ENCODE measurements around the gene ANKRD18B. TPM values are rescaled to one million over a fixed set of nuclear protein-coding genes. Genes with fewer than 3 reads are reported as not detected.

ANKRD18B gene
- total and polyA plus RNA-seq, 9 of the 15 experiments (the other 6 are each of a cell fraction or from before 2014, with no cell fraction given), result 0.43 to 12.6 (median 1.8) TPM

- DNase-seq (ENCODE audit: extremely low read depth in 1 of 4, low spot score in 3 of 4) (peak; percentile 19 to 69 (median 36)), ATAC-seq (peak; percentile 90), FAIRE-seq (no peak)
- in situ Hi-C loops (cut with MboI) (no loop called here), intact Hi-C loops (cut with micrococcal nuclease) (no loop called here)
- no peaks in the 10 kb centered on the region for H4K20me1 ChIP-seq (replicated peaks; ENCODE audit: control insufficient read depth, insufficient read depth, low read length)
- H3K36me3 ChIP-seq (ENCODE audit: control insufficient read depth, insufficient read depth, low read length), result no peaks in the 10 kb centered on the region
- H3K27me3 ChIP-seq (ENCODE audit: control insufficient read depth in 2 of 2, insufficient read depth in 2 of 2, low read length in 2 of 2), result no peaks in the 10 kb centered on the region
- H3K4me3 ChIP-seq, result peak overlapping the region; percentile 60
- 8% methylated on average over 24 of the region's 32 CpGs for WGBS (ENCODE audit: insufficient coverage, low coverage, missing lambda C conversion rate)
- peak overlapping the region; percentile 79 for H3K4me2 ChIP-seq (ENCODE audit: insufficient read depth, low read length)
- peak overlapping the region; percentile 96 for H3K27ac ChIP-seq (ENCODE audit: extremely low read depth, low read depth, low read length)
- TSS peak; percentile 73 for BruUV-seq (replicated peaks)
- H3K9me1 ChIP-seq (ENCODE audit: control insufficient read depth, insufficient read depth, low read length), result no peaks in the 10 kb centered on the region
- H3K4me1 ChIP-seq (replicated peaks in 1 of 2; ENCODE audit: control insufficient read depth in 2 of 2, insufficient read depth in 2 of 2, low read length in 2 of 2), result peaks cover 4 to 10% of the 10 kb centered on the region in 2 experiments; a peak in 4 of 5 replicates
- peak overlapping the region; percentile 99 for H2AFZ ChIP-seq (ENCODE audit: low read depth, low read length)
- H3K9me3 ChIP-seq (replicated peaks; ENCODE audit: control insufficient read depth, insufficient read depth, low read depth, low read length), result no peaks in the 10 kb centered on the region
- CTCF ChIA-PET (ENCODE audit: low intra/inter-chr PET ratio), result no interaction called here
- no peaks in the 10 kb centered on the region for H3K79me2 ChIP-seq (ENCODE audit: control insufficient read depth, insufficient read depth, low read length)
- H3K9ac ChIP-seq (ENCODE audit: insufficient read depth in 1 of 2, low read depth in 2 of 2, low read length in 2 of 2), result peak overlapping the region; percentile 87 to 96
- POLR2A ChIA-PET, result interaction anchor here (1.0 to 1.7 kb wide), 3 partner anchors 9 to 138 kb away, joined by 5 to 8 read pairs (median 5); partner anchors contain the start of gene ANKRD18B
- TF ChIP-seq, protein P1, sequence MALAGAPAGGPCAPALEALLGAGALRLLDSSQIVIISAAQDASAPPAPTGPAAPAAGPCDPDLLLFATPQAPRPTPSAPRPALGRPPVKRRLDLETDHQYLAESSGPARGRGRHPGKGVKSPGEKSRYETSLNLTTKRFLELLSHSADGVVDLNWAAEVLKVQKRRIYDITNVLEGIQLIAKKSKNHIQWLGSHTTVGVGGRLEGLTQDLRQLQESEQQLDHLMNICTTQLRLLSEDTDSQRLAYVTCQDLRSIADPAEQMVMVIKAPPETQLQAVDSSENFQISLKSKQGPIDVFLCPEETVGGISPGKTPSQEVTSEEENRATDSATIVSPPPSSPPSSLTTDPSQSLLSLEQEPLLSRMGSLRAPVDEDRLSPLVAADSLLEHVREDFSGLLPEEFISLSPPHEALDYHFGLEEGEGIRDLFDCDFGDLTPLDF (CRISPR knock-in tag; IDR thresholded peaks at IDR 0.05), result 0 out of 2 replicates have a peak, but pooled peaks have one; percentile 35
- TF ChIP-seq TAF1 (IDR thresholded peaks at IDR 0.05; ENCODE audit: control insufficient read depth, extremely low read depth, insufficient read depth, low read length, severe bottlenecking) (peak; percentile 77), ZNF512 (tag; IDR thresholded peaks at IDR 0.05) (no peak), SMAD4 (CRISPR knock-in tag; conservative IDR thresholded peaks at IDR 0.05) (0 out of 2 replicates have a peak, but pooled peaks have one; percentile 39), PHF8 (IDR thresholded peaks at IDR 0.05; ENCODE audit: borderline replicate concordance, low read length) (peak; percentile 86), ZNF146 (CRISPR knock-in tag; IDR thresholded peaks at IDR 0.05; ENCODE audit: unreplicated experiment) (no peak), KAT7 (CRISPR knock-in tag; IDR thresholded peaks at IDR 0.05; ENCODE audit: borderline replicate concordance) (no peak), POLR2H (tag; IDR thresholded peaks at IDR 0.05; ENCODE audit: low read depth) (peak; percentile 80; the same call in 1 of the 2 replicates), MNT (conservative IDR thresholded peaks at IDR 0.05) (peak in 1 of 2 experiments; percentile 36; a peak in 2 of 4 replicates), C11orf30 (IDR thresholded peaks at IDR 0.05; ENCODE audit: low read depth) (peak; percentile 29; the same call in 1 of the 2 replicates), MAFK (IDR thresholded peaks at IDR 0.05; ENCODE audit: low read length) (no peak), BCL6 (CRISPR knock-in tag; IDR thresholded peaks at IDR 0.05) (no peak), SLC30A9 (CRISPR knock-in tag; IDR thresholded peaks at IDR 0.05) (no peak), TEAD2 (tag; IDR thresholded peaks at IDR 0.05) (no peak), SREBF1 (IDR thresholded peaks at IDR 0.05; ENCODE audit: borderline replicate concordance, low read depth, low read length) (no peak), ZC3H8 (IDR thresholded peaks at IDR 0.05) (no peak), MCM7 (IDR thresholded peaks at IDR 0.05) (no peak)
Measured at GRCh38 chr9:33510262-33511183, 13.5 kb upstream of the ANKRD18B start.
